Keratinocyte (primary cell): ENCODE data around the gene PKN2.

Experiments used
- EZH2 ChIP-seq: IDR thresholded peaks from one replicate; pipeline ENCODE4 v1.6.1; 2012; ENCODE audit warnings: inconsistent platforms, mild to moderate bottlenecking, low read length, moderate library complexity
- TF ChIP-seq, protein P1 (sequence below), 3 experiments: IDR thresholded peaks in 1 of 3; conservative IDR thresholded peaks in 1 of 3; optimal IDR thresholded peaks in 1 of 3; 2 replicates in 2 of 3; 3 replicates in 1 of 3; pipeline versions ENCODE3 to v1.5.1; 2011; ENCODE audit warnings: low read length in 3 of 3, mild to moderate bottlenecking in 3 of 3, moderate library complexity in 2 of 3, control low read depth in 1 of 3, inconsistent platforms in 1 of 3; ENCODE audit not compliant: insufficient read depth in 2 of 3; ENCODE audit errors: extremely low read depth in 1 of 3

DNA sequence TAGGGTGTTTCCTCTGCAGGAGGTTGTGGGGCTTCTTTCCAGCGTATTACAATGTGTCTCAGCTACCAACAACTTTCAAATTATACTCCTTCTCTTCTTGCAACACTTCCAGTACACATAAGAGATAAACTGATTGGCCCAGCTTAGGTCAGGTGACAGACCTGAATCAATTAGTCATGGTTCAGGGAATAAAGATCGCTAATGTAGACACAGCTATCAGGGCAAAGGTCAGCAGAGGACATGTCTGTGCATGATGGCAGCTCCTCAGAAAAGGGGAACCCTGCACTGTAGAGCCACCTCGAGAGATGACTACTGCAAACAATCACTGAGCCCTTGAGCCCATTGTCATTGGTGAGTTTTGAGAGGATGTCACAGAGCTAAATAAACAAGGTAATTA is 36.8 kb upstream of the PKN2 start:
- TF ChIP-seq, protein P1, sequence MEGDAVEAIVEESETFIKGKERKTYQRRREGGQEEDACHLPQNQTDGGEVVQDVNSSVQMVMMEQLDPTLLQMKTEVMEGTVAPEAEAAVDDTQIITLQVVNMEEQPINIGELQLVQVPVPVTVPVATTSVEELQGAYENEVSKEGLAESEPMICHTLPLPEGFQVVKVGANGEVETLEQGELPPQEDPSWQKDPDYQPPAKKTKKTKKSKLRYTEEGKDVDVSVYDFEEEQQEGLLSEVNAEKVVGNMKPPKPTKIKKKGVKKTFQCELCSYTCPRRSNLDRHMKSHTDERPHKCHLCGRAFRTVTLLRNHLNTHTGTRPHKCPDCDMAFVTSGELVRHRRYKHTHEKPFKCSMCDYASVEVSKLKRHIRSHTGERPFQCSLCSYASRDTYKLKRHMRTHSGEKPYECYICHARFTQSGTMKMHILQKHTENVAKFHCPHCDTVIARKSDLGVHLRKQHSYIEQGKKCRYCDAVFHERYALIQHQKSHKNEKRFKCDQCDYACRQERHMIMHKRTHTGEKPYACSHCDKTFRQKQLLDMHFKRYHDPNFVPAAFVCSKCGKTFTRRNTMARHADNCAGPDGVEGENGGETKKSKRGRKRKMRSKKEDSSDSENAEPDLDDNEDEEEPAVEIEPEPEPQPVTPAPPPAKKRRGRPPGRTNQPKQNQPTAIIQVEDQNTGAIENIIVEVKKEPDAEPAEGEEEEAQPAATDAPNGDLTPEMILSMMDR (optimal IDR thresholded peaks at IDR 0.05 in 1 of 3, IDR thresholded peaks at IDR 0.05 in 1 of 3, conservative IDR thresholded peaks at IDR 0.05 in 1 of 3; ENCODE audit: extremely low read depth in 1 of 3, insufficient read depth in 2 of 3, low read length in 3 of 3), result no peak
- TF ChIP-seq EZH2, result no peak
